SKM-1 (cell line): ENCODE measurements around the gene MYL5.
"Not testable (repeated sequence)": the region's sequence is repeated elsewhere in the genome, so short reads cannot be mapped to it uniquely, and the experiment has no call there.

ENCODE experiments used
- DNase-seq: peaks from one replicate; lab custom pipeline; 2025; ENCODE audit not compliant: unreplicated experiment; lab: John Stamatoyannopoulos, UW

The MYL5 gene

GRCh38 chr4:674172-675035, at the start of gene MYL5, which contains the start of gene ATP5ME:
MYL5 (plus strand) TSS chr4:674542; CDS start chr4:678027, 3,485 bp downstream.
ATP5ME (minus strand) TSS chr4:674276; CDS start chr4:674247, 29 bp downstream.
- DNase-seq, result peak; percentile 97

DNA sequence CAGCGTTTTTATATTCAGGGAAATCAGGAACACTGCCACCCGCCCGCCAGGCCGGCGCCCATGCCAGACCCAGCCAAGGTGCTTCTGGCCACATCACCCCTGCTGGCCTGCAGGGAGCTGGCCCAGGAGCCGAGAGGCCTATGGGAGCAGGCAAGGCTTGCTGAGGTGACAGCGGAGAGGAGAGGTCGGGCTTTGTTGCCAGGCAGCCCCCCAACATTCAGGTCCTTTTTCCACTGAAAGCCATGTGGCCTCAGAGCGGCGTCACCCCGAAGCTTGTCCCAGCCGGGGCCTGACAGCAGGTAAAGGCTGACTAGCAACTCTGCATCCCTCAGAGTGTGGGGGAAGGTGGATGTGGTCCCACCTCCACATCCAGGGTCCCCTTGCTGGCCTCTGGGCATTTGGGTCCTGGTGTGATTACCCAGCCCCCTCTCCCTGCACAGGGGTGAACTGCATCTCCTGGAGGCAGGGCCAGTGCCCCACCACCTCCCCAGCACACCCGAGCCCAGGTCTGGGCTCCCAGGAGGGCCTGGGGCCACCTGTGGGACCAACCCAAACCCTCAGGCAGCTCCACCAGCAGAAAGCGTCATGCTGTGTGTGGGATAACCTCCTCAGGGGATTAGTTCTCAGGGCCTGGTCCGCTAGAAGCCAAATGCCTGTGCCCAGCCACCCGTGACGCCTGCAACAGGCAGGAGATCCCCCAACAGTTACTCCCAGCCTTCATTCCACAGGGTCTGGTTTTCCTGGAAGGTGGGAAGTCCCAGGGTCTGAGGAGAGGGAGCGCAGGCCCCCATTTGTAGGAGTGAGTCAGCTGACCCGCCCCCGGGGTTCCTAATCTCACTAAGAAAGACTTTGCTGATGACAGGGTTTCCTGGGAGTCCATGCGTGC, 49.4 kb upstream of the MYL5 start, which contains the start of gene PDE6B:
Gene PDE6B, plus strand, starts transcription at position 869 of the 886 bp plus-strand sequence. CDS start 54 bp downstream, outside the sequence.
- DNase-seq, result no peak

DNA sequence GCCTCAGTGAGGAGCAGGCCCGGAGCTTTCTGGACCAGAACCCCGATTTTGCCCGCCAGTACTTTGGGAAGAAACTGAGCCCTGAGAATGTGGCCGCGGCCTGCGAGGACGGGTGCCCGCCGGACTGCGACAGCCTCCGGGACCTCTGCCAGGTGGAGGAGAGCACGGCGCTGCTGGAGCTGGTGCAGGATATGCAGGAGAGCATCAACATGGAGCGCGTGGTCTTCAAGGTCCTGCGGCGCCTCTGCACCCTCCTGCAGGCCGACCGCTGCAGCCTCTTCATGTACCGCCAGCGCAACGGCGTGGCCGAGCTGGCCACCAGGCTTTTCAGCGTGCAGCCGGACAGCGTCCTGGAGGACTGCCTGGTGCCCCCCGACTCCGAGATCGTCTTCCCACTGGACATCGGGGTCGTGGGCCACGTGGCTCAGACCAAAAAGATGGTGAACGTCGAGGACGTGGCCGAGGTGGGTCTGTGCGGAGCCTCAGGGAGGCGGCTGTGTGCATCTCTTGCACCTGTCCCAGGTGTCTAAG, 48.6 kb upstream of the MYL5 start:
- DNase-seq, result no peak

- no peak for DNase-seq
Observed at GRCh38 chr4:626201-627091, 47.9 kb upstream of the MYL5 start.

DNA sequence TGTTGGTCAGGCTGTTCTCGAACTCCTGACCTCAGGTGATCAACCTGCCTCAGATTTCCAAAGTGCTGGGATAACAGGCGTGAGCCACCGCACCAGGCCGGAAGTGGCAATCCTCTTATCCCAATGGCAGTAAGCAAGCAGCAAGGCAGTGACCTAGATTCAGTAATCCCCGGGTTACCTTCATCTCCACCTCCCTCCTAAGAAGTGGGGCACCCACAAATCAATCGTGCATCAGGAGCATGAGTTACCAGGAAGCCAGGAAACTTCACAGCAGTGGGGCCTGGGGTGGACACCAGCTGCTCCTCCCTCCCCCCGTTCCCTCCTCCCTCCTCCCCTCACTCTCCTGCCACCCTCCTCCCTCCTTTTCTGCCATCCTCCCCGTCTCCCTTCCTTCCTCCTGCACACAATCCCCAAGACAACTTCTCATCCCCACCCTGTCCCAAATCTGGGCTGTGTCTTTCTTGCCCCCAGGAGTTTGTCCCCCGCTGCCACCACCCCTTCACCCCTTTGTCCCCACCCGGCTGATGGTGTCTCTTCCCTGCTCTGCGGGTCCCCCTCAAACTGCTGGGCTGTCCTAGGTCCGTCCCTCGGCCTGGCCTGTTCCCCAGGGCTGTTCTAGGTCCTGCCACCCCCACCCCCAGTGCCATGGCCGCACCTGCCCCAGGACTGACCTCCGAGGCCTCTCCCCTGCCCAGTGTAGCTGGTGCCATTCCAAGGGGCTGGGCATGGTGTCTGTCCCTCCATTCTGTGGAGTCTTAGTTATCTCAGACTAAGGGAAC, 46.8 kb upstream of the MYL5 start:
- DNase-seq, result no peak

GRCh38 chr4:628311-628741, 46.0 kb upstream of the MYL5 start:
- no peak for DNase-seq

GRCh38 chr4:628821-629635, 45.3 kb upstream of the MYL5 start:
- no peak for DNase-seq

GRCh38 chr4:629636-629914, 44.8 kb upstream of the MYL5 start:
- no peak for DNase-seq

DNA sequence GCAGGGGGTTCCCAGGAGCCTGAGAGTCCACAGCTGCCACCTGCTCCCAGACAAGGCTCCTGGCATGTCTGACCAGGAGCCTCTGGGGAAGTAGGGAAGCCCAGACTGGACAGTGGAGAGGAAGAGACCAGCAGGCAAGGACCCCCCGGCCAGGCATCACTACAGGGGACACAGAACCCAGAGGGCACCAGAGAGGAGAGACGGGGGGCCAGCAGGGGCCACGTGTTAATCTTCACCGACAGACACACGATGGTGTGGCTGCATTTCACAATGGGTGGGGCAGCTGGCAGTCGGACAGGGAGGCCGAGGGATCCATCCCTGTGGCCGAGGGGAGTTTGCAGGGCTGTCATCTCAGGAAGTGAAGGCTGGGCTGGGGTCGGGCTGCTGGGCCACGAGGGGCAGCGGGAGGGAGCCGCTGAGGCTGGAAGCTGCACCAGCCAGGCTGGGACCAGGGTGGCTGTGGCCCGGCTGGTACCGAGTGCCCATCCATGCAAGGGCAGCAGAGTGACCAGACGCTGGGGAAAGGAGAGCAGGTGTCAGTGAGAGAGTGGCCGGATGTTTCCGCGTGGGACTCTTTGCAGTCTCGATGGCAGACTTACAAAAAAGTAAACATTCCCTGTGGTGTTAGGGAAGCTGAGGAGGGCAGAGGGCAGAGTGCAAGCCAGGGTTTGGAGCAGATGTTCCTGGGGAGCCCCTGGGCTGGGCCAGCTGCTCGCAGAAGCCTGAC, 44.3 kb upstream of the MYL5 start:
- no peak for DNase-seq

DNA sequence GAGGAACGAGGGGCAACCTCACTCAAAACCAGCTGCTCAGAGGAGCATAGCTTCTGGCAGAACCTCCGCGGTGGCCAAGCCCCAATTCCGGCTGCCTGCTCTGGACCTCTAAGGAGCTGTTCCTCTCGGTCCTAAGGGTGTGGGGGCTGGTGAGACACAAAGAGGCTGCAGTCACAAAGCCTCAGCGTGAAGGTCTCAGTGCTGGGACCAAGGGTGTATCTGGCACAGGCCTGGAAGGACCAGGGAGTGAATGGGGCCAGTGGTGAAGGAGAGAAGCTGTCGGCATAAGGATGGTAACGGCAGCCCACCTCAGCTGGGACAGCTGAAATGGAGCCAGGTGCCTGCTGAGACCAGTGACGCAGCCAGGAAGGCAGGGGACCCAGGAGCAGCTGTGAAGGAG, 43.7 kb upstream of the MYL5 start:
- no peak for DNase-seq

- DNase-seq, result no peak
Observed at GRCh38 chr4:632196-632790, 42.0 kb upstream of the MYL5 start.

GRCh38 chr4:632926-633325, 41.4 kb upstream of the MYL5 start:
- no peak for DNase-seq

DNA sequence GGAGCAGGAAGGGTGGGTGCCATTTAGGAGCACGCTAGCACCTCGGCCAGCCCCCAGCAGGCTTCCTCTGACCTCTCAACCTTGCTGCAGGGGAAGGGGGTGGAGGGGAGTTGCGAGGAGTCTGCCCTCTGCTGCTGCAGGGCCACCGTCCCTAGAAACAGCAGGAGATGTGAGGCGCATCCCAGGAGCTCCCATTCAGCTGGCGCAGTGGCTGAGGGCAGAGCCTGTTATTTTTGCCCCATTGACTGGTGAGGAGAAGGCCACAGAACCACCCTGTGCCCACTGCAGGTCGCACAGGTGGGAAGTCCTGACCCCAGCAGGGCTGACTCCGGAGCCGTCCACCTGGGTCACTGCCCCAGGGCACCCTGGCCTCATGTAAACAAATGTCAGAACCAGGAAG, 40.9 kb upstream of the MYL5 start:
- no peak for DNase-seq

DNA sequence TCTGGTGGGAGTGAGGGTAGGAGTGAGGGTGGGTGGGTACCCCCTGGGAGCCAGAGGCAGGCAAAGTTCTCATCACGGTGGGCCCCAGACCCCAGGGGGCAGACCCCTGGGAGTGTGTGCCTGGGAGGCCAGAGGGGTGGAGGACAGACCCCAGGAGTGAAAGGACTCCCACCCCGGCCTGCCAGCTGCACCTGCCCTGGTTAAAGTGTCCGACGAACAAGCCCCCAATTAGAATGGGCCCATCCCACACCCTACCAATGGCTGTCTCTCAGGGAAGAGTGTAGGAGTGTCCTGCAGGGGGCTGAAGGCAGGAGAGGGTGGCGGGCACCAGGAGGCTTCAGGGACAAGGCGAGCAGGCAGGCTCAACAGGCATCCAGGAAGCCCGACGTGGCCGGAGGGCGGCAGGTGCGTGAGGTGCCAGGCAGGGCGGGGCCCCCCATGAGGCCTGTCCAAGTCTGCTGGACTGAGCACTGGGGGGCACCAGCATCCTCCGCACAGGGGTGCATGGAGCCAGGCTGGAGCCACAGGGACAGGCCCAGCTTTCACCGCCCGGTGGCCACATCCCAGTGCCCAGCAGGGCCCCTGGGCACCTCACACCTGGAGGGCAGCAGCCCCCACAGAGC, 40.3 kb upstream of the MYL5 start:
- no peak for DNase-seq

DNA sequence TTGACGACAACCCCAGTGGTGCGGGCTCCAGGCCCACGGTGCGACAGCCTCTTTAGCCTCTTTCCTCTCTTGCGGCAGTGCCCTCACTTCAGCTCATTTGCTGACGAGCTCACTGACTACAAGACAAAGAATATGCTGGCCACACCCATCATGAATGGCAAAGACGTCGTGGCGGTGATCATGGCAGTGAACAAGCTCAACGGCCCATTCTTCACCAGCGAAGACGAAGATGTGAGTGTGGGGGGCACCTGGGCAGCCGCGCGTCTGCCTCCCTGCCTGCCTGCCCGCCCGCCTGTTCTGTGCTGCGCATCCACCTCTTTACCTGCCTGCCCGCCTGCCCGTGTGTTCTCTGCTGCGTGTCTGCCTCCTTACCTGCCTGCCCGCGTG, 39.8 kb upstream of the MYL5 start:
- DNase-seq, result no peak

GRCh38 chr4:635066-635835, 39.1 kb upstream of the MYL5 start:
- DNase-seq, result not testable (repeated sequence)
